Retinal pigment epithelial cell (primary cell): ENCODE measurements around the gene SYK.
"Not testable (repeated sequence)": the region's sequence is repeated elsewhere in the genome, so short reads cannot be mapped to it uniquely, and the experiment has no call there.

Source experiments
- DNase-seq: peaks from one replicate; pipeline ENCODE4 v3.0.0-alpha.2; 2010; ENCODE audit warnings: low read depth
- H3K4me3 ChIP-seq: 2 replicates; pipeline ENCODE4 v1.5.1; 2011; ENCODE audit warnings: mild to moderate bottlenecking, low read length, control low read depth, moderate library complexity
- TF ChIP-seq, protein P1 (sequence below): conservative IDR thresholded peaks from 2 replicates; pipeline ENCODE4 v1.5.1; 2011; ENCODE audit warnings: low read depth, low read length, control low read depth, inconsistent platforms

Gene SYK

GRCh38 chr9:90815183-90815943 is 13.7 kb downstream of the SYK start:
- DNase-seq, result no peak
- no peak overlapping the region for H3K4me3 ChIP-seq
- TF ChIP-seq, protein P1, sequence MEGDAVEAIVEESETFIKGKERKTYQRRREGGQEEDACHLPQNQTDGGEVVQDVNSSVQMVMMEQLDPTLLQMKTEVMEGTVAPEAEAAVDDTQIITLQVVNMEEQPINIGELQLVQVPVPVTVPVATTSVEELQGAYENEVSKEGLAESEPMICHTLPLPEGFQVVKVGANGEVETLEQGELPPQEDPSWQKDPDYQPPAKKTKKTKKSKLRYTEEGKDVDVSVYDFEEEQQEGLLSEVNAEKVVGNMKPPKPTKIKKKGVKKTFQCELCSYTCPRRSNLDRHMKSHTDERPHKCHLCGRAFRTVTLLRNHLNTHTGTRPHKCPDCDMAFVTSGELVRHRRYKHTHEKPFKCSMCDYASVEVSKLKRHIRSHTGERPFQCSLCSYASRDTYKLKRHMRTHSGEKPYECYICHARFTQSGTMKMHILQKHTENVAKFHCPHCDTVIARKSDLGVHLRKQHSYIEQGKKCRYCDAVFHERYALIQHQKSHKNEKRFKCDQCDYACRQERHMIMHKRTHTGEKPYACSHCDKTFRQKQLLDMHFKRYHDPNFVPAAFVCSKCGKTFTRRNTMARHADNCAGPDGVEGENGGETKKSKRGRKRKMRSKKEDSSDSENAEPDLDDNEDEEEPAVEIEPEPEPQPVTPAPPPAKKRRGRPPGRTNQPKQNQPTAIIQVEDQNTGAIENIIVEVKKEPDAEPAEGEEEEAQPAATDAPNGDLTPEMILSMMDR, result no peak

DNA sequence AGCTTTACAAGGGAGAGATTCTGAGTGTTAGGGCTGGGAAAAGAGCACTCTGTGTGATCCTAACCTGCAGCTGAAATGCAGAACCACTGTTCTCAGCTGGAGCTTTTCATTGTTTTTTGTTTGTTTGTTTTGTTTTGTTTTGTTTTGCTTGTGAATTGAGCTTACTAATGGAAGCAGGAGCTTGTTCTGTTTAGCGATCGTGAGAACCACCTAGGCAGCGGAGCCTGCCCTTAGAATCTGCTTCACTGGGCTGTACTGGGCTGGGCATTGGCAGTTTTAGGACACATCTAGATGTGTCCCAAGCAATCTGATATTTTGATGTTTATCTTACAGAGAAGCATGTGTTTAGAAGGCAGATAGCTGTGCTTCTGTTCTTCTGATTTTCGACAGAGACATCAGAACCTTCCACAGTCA is 14.3 kb downstream of the SYK start:
- no peak overlapping the region for H3K4me3 ChIP-seq
- TF ChIP-seq, protein P1, result no peak
- DNase-seq, result no peak

DNA sequence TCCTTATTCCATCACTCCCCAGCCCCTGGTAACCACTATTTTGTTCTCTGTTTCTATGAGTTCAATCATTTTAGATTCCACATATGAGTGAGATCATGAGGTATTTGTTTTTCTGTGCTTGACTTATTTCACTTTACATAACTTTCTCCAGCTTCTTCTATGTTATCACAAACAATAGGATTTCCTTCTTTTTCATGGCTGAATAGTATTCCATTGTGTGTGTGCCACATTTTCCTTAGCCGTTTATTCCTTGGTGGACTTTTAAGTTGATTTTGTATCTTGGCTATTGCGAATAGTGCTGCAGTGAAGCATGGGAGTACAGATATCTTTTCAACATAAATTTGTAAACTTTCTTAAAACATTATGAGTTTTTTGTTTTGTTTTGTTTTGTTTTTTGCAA is 15.1 kb downstream of the SYK start:
- TF ChIP-seq, protein P1, result no peak
- no peak for DNase-seq
- no peak overlapping the region for H3K4me3 ChIP-seq

DNA sequence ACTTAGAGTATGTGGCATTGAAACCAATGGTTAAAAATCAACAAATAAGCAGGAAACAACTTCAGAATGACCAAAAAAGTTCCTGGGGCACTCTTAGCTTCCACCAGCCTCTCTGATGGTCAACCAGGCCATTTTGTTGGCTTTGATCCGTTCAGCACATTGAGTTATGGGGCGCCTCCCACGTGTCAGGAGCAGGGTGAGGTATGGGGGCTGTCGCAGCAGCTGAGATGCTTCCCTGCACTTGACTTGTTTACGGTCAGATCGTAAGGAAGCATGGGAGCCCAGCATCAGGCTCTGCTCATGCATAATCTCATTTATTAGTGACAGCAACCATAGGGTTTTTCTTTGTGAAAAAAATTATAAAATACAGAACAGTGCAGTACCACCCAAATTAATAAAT is 16.7 kb downstream of the SYK start:
- no peak for DNase-seq
- TF ChIP-seq, protein P1, result no peak
- no peak overlapping the region for H3K4me3 ChIP-seq

DNA sequence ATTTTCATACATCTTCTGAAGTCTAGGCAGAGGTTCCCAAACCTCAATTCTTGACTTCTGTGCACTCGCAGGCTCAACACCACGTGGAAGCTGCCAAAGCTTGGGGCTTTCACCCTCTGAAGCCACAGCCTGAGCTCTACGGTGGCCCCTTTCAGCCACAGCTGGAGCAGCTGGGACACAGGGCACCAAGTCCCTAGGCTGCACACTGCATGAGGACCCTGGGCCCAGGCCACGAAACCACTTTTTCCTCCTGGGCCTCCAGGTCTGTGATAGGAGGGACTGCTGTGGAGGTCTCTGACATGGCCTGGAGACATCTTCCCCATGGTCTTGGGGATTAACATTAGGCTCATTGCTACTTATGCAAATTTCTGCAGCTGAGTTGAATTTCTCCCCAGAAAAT is 18.8 kb downstream of the SYK start:
- not testable (repeated sequence) for H3K4me3 ChIP-seq

GRCh38 chr9:90821236-90821635 is 19.6 kb downstream of the SYK start:
- DNase-seq, H3K4me3 ChIP-seq: not testable (repeated sequence)

More for the DNA sequence above, 18.8 kb downstream of the SYK start:
- not testable (repeated sequence) for DNase-seq

DNA sequence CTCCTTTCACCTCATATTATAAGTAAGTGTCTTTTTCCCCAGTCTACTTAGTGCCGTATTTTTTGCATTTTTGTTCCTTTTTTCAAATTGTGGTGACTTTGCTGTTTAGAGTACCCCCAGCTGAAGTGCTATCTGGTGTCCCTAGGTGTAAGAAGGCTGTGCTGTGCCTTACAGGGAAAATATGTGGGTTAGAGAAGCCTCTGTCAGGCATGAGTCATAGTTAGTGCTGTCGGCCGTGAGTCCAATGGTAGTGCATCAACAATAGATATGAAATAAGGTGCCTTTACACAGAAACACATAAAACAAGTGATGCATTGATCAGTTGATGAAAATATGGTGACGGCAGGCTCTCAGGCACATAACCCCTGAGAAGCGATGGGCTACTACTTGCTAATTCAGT is 20.1 kb downstream of the SYK start:
- TF ChIP-seq, protein P1, result no peak
- no peak overlapping the region for H3K4me3 ChIP-seq
- no peak for DNase-seq

GRCh38 chr9:90822866-90823265 is 21.2 kb downstream of the SYK start:
- no peak for DNase-seq
- no peak overlapping the region for H3K4me3 ChIP-seq
- TF ChIP-seq, protein P1, result no peak
